ENCODE data around the gene SLC5A11.
"Not testable (repeated sequence)": the region's sequence is repeated elsewhere in the genome, so short reads cannot be mapped to it uniquely, and the experiment has no call there.

The SLC5A11 gene

DNA sequence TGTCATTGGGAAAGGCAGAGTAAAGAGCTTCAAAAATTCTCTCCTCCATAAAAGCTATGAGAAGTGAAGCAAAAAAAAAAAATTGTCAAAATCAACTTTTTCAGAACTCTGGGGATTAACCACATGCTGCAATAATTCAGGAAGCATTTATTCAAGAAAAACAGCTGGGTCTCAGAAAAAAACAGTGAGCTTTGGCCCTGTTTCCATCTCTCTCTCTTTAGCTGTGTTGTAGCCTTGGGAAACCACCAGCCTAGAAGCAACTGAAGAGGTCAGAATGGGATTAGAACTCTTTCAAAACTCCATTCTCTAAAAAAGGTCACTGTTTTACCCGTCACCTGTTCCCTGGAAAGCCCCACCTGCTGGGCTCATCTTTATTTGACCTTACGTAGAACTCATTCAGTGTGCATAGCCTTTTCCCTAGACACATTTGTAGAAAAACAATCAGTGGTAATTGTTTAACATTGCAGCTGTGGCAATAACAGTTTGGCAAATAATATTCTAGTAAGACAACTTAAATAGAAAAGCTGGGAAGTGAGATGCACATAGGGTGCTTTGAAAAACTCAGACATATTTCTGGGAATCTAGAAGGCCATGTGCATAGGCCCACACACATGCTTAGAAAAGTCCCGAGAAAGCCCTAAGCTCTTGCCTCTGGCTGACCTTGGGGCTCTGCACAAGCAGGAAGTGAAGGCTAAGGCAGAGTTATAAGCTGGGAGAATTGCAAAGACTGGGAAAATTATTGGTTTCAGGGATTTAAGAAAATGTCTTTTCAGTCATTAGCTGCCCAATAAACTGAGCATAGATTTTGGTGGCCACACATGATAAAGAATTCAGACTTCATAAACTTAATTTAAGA is 18.0 kb downstream of the SLC5A11 start:
- no peak for DNase-seq

DNA sequence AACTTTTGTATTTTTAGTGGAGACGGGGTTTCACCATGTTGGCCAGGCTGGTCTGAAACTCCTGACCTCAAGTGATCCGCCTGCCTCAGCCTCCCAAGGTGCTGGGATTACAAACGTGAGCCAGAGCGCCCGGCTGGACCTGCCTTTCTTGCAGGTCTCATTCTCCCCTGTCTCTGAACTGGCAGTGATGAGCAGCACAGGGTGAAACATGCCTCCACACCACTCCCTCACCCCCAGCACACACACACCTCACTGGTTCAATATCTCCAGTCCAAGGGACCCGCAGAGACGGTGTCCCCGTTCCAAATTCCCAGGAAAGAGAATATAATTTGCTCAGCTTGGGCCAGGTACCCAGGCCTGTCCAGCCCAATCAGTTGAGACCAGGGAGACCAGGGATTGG is 23.3 kb downstream of the SLC5A11 start:
- DNase-seq: no peak

DNA sequence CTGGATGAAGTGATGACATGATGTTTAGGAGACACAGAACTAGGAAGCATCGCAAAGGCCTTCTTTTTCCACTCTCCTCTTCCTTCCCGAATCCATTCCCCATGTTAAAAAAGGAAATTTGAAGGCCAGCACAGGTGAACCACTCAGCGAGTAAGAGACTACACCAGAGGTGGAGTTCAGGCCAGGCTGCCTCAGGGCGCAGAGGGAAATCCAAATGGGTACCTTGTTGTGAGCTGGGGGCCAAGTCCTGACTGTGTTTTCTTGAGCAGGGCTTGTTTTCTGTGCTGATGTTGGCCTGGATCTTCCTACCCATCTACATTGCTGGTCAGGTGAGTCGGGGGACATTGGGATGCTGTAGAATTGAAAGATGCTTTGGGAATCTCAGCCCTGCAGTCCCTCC is 26.1 kb downstream of the SLC5A11 start:
- DNase-seq: no peak

DNA sequence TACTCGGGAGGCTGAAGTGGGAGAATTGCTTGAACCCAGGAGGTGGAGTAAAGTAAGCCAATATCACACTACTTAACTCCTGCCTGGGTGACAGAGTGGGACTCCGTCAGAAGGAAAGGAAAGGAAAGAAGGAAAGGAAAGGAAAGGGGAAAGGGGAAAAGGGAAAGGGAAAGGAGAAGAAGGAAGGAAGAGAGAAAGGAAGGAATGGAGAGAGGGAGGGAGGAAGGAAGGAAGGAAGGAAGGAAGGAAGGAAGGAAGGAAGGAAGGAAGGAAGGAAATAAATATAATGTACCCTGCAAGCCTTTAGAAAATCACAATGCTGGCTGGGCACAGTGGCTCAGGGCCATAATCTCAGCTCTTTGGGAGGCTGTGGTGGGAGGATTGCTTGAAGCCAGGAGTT is 27.3 kb downstream of the SLC5A11 start:
- DNase-seq: no peak

DNA sequence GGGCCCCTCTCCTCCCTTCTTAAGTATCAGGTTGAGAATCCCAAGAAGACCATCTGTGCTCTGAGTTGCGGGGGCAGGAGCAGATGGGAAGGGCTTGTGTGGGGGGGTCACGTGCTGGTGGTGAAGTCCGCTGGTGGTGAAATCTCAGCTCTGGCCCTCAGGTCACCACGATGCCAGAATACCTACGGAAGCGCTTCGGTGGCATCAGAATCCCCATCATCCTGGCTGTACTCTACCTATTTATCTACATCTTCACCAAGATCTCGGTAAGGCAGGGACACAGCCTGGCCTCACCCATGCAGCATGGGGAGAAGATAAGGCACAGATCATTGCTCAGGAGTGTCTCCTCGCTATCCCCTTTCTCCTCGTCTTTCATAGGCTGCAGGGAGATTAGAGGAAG is 29.7 kb downstream of the SLC5A11 start:
- DNase-seq: no peak

DNA sequence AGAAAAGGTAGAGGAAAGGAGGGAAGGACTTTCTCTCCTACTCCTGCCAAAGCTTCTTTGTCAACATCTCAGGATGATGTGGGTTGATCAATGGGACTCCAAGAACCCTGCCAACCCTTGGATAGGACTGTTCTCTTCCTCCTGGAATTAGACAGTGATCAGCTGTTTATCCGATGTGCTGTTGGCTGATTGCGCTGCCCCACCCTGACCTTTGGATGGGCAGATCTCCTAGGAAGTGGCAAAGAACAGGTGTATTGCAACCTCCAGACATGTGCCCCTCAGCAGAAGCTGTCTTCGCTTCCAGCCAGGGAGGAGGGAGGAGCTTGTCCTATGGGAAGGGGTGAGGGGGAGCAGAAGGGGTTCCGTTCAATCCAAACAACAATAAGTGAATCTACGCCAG is 30.5 kb downstream of the SLC5A11 start:
- DNase-seq: no peak

DNA sequence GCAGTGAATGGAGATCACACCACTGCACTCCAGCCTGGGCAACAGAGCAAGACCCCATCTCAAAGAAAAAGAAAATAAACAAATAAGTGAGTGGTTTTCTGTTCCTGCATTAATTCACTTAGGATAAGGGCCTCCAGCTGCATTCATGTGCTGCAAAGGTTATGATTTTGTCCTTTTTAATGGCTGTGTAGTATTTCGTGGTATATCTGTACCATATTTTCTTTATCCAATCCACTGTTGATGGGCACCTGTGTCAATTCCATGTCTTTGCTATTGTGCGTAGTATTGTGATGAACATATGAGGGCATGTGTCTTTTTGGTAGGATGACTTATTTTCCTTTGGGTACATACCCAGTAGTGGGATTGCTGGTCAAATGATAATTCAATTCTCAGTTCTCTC is 33.9 kb downstream of the SLC5A11 start:
- DNase-seq: no peak

DNA sequence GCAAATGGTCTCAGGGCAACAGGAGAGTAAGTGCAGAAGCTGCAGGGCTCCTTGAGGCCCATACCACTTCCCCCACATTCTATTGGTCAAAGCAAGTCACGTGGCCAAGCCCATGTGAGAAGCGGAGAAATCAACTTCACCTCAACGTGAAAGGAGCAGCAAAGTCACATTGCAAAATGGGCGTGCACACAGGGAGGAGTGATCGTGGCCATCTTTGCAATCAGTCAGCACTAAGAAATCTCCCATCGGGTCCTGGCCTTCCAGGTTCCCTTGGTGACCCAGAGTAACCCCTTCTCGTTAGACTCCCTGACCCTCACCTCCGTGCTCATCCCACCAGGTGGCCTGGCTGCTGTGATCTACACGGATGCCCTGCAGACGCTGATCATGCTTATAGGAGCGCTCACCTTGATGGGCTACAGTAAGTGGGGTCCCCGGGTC is 38.0 kb downstream of the SLC5A11 start:
- DNase-seq: no peak

DNA sequence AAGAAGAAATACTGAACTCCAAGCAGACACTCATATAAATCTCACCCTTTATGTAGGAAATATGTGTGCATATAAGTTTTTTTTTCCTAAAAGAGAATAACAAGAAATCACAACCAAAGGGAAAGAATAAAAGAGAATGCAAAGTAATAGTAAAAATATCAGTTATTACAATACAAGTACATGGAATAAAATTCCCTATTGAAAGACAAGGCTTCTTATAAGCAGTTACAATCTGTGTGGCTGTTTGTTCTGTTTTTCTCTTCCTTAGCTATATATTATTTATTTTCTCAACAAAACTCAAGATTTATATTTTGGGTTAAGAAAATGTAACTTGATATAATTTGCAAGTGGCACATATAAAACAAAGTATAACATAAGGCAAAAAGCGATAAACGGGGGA is 41.7 kb downstream of the SLC5A11 start:
- no peak for DNase-seq

DNA sequence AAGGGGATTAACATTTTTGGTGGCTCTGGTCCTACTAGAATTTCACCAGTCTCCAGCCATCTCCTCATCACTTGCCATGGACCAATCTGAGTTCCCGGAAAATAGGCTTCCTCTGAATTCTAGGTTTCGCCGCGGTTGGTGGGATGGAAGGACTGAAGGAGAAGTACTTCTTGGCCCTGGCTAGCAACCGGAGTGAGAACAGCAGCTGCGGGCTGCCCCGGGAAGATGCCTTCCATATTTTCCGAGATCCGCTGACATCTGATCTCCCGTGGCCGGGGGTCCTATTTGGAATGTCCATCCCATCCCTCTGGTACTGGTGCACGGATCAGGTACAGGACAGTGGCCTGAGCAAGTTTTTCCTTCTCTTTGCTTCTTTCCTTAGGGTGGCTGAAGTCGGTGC is 45.0 kb downstream of the SLC5A11 start:
- DNase-seq: no peak

DNA sequence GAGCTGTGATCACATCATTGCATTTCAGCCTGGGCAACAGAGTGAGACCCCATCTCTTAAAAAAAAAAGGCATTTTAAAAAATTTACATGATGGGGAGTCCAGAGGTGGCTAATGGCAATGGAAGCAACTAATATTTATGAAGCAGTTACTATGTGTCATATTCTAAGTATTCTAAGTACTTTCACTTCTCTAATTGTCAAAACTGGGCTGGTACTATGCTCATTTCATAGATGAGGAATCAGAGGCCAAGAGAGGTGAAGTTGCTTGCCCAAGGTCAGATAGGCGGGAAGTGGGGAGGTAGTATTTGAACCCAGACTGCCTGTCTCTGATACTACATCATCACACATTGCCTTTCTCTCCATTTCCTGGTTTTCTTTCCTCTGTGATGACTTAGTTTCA is 50.7 kb downstream of the SLC5A11 start:
- no peak for DNase-seq

DNA sequence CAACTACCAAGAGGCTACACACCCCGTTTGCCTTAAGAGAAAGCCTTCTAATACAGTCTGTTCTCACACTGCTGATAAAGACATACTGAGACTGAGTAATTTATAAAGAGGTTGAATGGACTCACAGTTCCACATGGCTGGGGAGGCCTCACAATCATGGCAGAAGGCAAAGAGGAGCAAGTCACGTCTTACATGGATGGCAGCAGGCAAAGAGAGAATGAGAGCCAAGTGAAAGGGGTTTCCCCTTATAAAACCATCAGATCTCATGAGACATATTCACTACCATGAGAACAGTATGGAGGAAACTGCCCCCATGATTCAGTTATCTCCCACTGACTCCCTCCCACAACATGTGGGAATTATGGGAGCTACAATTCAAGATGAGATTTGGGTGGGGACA is 51.8 kb downstream of the SLC5A11 start:
- DNase-seq: not testable (repeated sequence)

DNA sequence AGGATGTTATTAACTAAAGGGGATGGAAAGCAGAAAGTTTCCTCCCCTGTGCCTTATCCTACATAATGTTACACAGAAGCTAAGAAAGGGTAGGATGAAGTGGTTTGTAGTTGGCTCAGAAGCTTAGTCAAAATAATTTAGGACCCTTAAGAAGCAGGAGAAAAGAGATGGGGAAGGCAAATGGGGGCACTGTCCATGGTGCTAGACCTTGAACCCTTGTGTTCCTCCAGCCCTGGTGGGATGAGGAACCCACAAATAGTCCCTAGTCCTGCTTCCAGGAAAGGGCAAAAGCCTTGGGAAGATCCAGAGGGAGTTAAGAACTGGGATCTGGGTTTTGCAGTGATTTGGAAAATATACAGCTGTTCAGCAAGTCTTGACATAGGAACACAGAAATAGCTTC is 54.5 kb downstream of the SLC5A11 start:
- DNase-seq: no peak

DNA sequence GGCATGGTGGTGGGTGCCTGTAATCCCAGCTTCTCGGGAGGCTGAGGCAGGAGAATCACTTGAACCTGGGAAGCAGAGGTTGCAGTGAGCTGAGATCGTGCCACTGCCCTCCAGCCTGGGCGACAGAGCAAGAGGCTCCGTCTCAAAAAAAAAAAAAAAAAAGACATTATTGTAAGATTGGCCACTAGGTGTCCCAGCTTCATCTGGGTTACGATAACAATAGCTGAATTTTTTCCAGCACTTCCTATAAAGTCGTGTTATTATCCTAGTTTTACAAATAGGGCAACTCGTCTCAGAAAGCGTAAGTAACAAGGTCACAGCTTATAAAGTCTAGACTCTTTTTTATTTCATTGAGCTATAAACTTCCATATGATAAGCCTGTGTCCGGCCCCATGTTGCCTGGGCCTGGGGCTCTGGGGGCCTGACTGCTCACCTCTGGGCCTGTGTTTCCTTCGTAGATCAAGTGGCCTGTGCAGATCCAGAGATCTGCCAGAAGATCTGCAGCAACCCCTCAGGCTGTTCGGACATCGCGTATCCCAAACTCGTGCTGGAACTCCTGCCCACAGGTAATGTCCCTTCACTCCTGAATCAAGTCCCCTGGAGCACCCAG is 60.5 kb downstream of the SLC5A11 start:
- no peak for DNase-seq

DNA sequence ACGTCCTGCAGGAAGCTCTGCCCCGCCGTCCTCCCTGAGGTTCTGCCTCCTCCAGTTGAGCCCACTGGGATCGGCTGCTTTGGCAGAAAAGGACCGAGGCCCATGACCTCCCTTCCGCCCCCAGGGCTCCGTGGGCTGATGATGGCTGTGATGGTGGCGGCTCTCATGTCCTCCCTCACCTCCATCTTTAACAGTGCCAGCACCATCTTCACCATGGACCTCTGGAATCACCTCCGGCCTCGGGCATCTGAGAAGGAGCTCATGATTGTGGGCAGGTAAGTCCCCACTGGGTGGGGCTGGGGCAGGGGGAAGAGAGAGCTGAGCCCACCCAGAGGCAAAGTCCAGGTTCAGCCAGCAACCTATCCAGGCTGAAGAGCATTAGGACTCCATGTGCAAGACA is 61.1 kb downstream of the SLC5A11 start:
- DNase-seq: no peak

DNA sequence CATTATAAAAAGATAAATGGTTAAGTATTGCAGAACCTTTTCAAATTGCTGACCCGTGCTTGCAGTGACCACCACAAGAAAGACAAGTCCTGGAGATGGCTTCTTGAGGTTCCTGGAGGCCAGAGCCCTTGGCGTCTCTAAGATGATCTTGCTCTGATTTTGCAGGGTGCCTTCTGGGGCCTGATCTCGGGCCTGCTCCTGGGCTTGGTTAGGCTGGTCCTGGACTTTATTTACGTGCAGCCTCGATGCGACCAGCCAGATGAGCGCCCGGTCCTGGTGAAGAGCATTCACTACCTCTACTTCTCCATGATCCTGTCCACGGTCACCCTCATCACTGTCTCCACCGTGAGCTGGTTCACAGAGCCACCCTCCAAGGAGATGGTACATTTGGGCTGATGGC is 63.0 kb downstream of the SLC5A11 start:
- DNase-seq: no peak

DNA sequence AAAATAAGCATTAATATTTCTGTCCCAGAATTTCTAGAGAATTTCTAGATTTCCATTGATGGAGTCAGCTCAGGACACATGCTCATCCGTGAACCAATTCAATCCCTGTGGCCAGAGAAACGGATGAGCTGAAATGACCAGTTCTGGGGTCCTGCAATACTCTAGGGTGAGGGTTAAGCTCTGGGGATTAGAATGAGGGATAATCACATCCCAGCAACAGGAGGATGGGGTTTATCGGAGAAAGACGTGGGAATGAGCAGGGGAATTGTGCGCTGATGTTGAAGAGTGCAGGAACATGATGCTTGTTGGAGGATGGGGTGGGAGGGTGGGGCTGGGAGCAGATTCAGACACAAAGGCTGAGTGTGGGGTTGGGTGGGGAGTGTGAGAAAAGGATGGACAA is 64.1 kb downstream of the SLC5A11 start:
- no peak for DNase-seq

DNA sequence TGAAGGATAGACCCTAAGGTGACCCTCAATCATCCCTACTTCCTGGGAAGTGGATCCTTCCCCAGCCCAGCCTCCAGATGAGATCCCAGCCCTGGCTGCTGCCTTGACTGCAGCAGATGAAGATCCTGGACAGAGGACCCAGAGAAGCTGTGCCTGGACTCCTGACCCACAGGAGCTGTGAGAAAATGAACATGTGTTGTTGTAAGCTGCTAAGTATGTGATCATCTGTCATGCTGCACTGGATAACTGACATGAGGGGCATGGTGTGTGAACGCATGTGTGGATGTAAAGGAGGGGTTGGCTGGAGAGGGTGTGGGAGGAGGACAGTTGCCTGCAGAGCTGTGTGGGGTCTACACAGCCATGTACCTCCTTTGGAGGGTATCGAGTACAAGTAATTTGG is 69.3 kb downstream of the SLC5A11 start:
- DNase-seq: no peak

DNA sequence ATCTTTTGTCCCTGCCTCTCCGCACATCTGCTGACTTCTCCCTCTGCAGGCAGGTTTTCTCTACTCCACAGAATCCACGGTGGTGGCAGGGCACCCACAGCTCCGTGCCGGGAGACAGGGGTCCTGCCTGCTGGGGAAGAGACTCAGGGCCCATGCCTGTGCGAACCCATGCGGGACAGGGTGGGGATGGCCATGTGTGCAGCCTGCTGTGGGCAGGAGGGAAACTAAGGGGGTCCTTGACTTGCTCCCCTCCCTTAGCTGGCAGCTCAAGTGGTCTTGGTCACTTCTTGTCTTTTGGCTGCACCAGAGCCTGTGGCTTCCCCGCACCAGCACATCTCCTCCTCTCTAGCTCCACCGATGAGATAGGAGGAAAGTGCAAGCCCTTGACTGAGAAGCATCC is 69.8 kb downstream of the SLC5A11 start:
- no peak for DNase-seq

DNA sequence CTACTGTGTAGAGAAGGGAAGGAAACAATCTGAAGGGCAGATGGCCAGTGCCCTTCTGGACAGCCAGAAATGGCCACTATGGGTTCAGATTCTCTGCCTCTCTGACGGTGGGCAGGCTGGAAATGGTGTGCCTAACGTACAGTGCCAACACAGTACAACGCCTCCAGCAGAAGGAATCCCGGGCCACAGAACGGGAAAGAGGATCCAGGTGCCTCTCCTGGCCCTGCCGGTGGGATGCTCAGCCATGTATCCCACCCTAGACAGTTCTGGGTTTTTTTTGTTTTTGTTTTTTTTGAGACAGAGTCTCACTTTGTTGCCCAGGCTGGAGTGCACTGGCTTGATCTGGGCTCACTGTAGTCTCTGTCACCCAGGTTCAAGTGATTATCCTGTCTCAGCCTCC is 71.5 kb downstream of the SLC5A11 start:
- DNase-seq: no peak

DNA sequence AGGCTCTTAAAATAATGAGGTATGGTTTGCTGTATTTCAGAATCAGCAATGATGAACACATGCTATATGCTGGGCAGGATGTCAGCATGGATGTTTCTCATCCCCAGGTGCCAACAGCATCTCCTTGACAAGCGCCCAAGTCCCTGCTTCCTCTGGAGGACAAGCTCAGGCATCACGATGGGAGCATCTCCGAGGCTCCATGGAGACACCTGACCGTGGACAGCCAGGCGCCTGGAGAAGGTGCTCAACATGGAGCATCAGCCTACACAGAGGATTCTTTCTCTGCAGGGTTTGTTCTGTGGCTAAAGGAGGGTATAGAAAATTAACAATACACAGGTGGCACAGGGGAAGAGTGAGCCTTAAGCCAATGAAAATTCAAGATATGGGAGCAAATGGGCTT is 72.1 kb downstream of the SLC5A11 start:
- no peak for DNase-seq

DNA sequence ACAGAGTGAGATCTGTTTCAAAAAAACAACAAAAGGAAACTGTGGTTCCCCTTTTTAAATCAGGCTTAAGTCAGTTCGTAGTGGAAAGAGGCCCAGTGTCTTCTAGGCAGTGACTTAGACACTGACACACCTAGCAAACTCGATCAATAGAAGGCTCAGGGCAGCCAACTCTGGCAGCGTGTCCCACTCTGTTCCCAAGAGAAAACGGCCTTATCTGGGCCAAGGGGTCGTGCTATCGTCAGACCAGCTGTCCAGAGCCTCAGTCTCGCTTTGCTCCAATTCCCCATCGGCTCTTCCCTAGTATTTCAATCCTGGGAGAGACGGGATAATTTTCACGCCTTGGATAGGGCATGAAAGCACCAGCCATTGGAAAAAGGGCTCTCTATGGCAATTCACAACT is 72.9 kb downstream of the SLC5A11 start:
- DNase-seq: no peak

DNA sequence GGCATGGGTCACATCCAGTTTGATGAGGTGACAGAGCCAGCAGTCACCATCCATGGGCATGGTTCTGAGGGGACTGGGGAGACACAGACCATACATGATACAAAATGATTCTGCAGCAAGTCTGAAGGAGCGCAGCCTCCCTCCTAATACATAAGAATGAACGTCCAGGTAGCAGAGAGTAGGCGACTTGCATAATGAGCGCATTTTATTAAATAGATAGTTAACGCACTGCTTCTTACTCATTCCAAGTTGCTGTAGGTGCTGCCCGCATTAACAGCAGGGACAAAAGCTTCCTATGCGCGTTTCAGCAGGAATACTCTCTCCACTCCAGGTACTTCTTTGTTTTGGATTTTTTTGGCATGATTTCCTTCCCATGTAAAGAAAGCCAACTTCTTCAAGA is 73.8 kb downstream of the SLC5A11 start:
- DNase-seq: no peak

DNA sequence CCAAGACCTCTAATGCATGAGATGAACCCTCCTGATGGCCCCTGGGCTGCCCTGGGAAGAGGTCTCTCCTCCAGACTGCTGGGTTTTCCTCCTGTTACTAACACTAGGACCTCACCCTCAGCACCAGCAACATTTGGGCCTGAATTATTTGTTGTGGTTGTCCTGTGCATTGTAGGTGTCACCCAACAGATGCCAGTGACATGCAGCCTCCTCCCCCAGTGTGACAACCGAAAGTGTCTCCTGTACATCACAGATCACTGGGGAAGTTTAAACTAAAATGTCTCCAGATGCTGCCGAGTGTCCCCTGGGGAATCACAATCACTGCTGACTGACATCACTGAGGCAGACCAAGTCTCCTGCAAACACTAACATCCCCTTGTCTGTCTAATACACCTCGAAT is 74.8 kb downstream of the SLC5A11 start:
- no peak for DNase-seq

DNA sequence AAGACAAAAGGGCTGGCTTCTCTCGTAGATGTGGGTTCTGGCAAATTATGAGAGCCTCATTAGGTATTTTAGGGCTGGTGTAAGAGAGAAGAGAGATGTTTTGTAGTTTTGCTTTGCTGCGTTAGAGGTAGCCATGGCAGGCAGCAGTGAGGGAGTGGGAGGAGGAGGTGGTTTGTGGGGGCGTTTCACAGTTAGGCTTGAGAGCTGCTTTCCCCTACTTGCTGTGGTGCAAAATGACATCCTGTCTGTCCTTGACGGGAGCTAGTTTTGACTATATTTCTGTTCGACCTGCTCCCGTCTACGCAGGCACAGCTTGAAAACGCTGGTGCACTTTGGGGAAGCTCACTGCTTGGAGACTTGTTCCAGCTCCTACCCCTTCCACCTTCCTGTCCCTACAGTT is 75.5 kb downstream of the SLC5A11 start:
- no peak for DNase-seq
